Nephron progenitor cell (in vitro differentiated cells): ENCODE results near the gene MTARC1.
A peak's percentile ranks its signal among the peaks of the same experiment; 100 is the strongest.

Experiments used
- DNase-seq: peaks from one replicate; pipeline ENCODE4 v3.0.0; 2021
- H3K27ac Mint-ChIP-seq: 2 replicates; pipeline ENCODE4 v1.8.0; 2021; ENCODE audit warnings: mild to moderate bottlenecking, moderate library complexity, mixed read lengths
- H3K27me3 Mint-ChIP-seq: 2 replicates; pipeline ENCODE4 v1.8.0; 2021; ENCODE audit warnings: mild to moderate bottlenecking, low read depth, mixed read lengths; ENCODE audit not compliant: poor library complexity
- H3K36me3 Mint-ChIP-seq: 2 replicates; pipeline ENCODE4 v1.8.0; 2021; ENCODE audit warnings: low read depth, mixed read lengths
- H3K4me1 Mint-ChIP-seq: 2 replicates; pipeline ENCODE4 v1.8.0; 2021; ENCODE audit warnings: mixed read lengths
- H3K4me3 Mint-ChIP-seq: 2 replicates; pipeline ENCODE4 v1.8.0; 2021; ENCODE audit warnings: mild to moderate bottlenecking, moderate library complexity, mixed read lengths
- H3K9me3 Mint-ChIP-seq: 2 replicates; pipeline ENCODE4 v1.8.0; 2021; ENCODE audit warnings: mild to moderate bottlenecking, moderate library complexity, mixed read lengths
- CTCF ChIP-seq: fragments of 200-600 bp; sonication (generic); IDR thresholded peaks from 2 replicates; pipeline ENCODE4 v1.5.0; 2021; ENCODE audit warnings: antibody characterized with exemption

The MTARC1 gene

GRCh38 chr1:220783453-220783852 is 3.3 kb upstream of the MTARC1 start:
- no peak overlapping the region for H3K4me3 Mint-ChIP-seq
- no peak overlapping the region for H3K27ac Mint-ChIP-seq
- H3K36me3 Mint-ChIP-seq: no peaks in the 10 kb centered on the region
- peaks cover 34% of the 10 kb centered on the region for H3K4me1 Mint-ChIP-seq
- H3K9me3 Mint-ChIP-seq: no peaks in the 10 kb centered on the region
- TF ChIP-seq CTCF: no peak
- H3K27me3 Mint-ChIP-seq: peaks cover 25% of the 10 kb centered on the region
- DNase-seq: no peak

GRCh38 chr1:220784751-220785150 is 2.0 kb upstream of the MTARC1 start:
- no peaks in the 10 kb centered on the region for H3K9me3 Mint-ChIP-seq
- H3K27ac Mint-ChIP-seq: no peak overlapping the region
- no peak overlapping the region for H3K4me3 Mint-ChIP-seq
- DNase-seq: no peak
- H3K4me1 Mint-ChIP-seq: peaks cover 34% of the 10 kb centered on the region
- H3K36me3 Mint-ChIP-seq: peaks cover 10% of the 10 kb centered on the region
- peaks cover 25% of the 10 kb centered on the region for H3K27me3 Mint-ChIP-seq
- TF ChIP-seq CTCF: no peak

GRCh38 chr1:220785166-220786056 is 1.3 kb upstream of the MTARC1 start:
- Mint-ChIP-seq H3K36me3 (peaks cover 13% of the 10 kb centered on the region), H3K4me3 (peak overlapping the region; percentile 79), H3K27ac (peak overlapping the region; percentile 5), H3K9me3 (no peaks in the 10 kb centered on the region), H3K27me3 (peaks cover 25% of the 10 kb centered on the region), H3K4me1 (peaks cover 34% of the 10 kb centered on the region)
- TF ChIP-seq CTCF: no peak
- DNase-seq: no peak

GRCh38 chr1:220786057-220786336 is 716 bp upstream of the MTARC1 start:
- no peak for DNase-seq
- Mint-ChIP-seq H3K27ac (peak overlapping the region; percentile 5), H3K36me3 (peaks cover 13% of the 10 kb centered on the region), H3K9me3 (no peaks in the 10 kb centered on the region), H3K4me3 (peak overlapping the region; percentile 79), H3K27me3 (peaks cover 25% of the 10 kb centered on the region), H3K4me1 (peaks cover 34% of the 10 kb centered on the region)
- no peak for TF ChIP-seq CTCF

- Mint-ChIP-seq H3K27ac (no peak overlapping the region), H3K27me3 (peaks cover 22% of the 10 kb centered on the region), H3K4me3 (peak overlapping the region; percentile 84), H3K4me1 (peaks cover 42% of the 10 kb centered on the region), H3K36me3 (peaks cover 18% of the 10 kb centered on the region), H3K9me3 (no peaks in the 10 kb centered on the region)
- no peak for DNase-seq
- TF ChIP-seq CTCF: no peak
These were observed 431 bp downstream of the MTARC1 start for GRCh38 chr1:220787069-220787619.

- Mint-ChIP-seq H3K9me3 (no peaks in the 10 kb centered on the region), H3K4me3 (no peak overlapping the region), H3K27me3 (peaks cover 14% of the 10 kb centered on the region), H3K4me1 (peaks cover 42% of the 10 kb centered on the region), H3K36me3 (peaks cover 18% of the 10 kb centered on the region), H3K27ac (no peak overlapping the region)
- DNase-seq: no peak
- no peak for TF ChIP-seq CTCF
These were observed 2.2 kb downstream of the MTARC1 start for GRCh38 chr1:220788900-220789299.
